DOHH2 (cell line): ENCODE data around the gene PLB1.
"Not testable (repeated sequence)": the region's sequence is repeated elsewhere in the genome, so short reads cannot be mapped to it uniquely, and the experiment has no call there.

Experiments
- H3F3A ChIP-seq: fragments of 200-600 bp; sonication (generic), shearing (Covaris generic); 2 replicates; pipeline ENCODE4 v1.6.0; 2016; ENCODE audit warnings: antibody characterized with exemption, mild to moderate bottlenecking; ENCODE audit not compliant: control insufficient read depth, insufficient read depth
- H3K27ac ChIP-seq: fragments of 200-600 bp; sonication (generic); 2 replicates; pipeline ENCODE4 v1.5.1; 2014; ENCODE audit warnings: low read depth, mild to moderate bottlenecking, low read length, moderate library complexity
- H3K27me3 ChIP-seq: fragments of 200-600 bp; sonication (generic); 2 replicates; pipeline ENCODE4 v1.6.1; 2014; ENCODE audit warnings: mild to moderate bottlenecking, low read length, mixed read lengths; ENCODE audit not compliant: control insufficient read depth
- H3K36me3 ChIP-seq: fragments of 200-600 bp; sonication (generic); 2 replicates; pipeline ENCODE4 v1.6.1; 2014; ENCODE audit warnings: mild to moderate bottlenecking, low read length, moderate library complexity, mixed read lengths; ENCODE audit not compliant: control insufficient read depth
- H3K4me1 ChIP-seq: fragments of 200-600 bp; sonication (generic); 2 replicates; pipeline ENCODE4 v1.6.1; 2014; ENCODE audit warnings: mild to moderate bottlenecking, low read length, mixed read lengths; ENCODE audit not compliant: control insufficient read depth
- H3K4me2 ChIP-seq: fragments of 200-600 bp; sonication (generic); 2 replicates; pipeline ENCODE4 v1.6.0; 2014; ENCODE audit warnings: mild to moderate bottlenecking, low read length, moderate library complexity
- H3K4me3 ChIP-seq: fragments of 200-600 bp; sonication (generic); 2 replicates; pipeline ENCODE4 v1.5.1; 2014; ENCODE audit warnings: mild to moderate bottlenecking, low read length, mixed read lengths
- H3K79me2 ChIP-seq: fragments of 200-600 bp; sonication (generic); 2 replicates; pipeline ENCODE4 v1.6.1; 2014; ENCODE audit warnings: mild to moderate bottlenecking, low read length, mixed read lengths; ENCODE audit not compliant: control insufficient read depth
- H3K9me2 ChIP-seq: fragments of 200-600 bp; sonication (generic); replicated peaks from 2 replicates; pipeline ENCODE4 v1.6.1; 2014; ENCODE audit warnings: mild to moderate bottlenecking, low read length, mixed read lengths; ENCODE audit not compliant: control insufficient read depth
- H3K9me3 ChIP-seq: fragments of 200-600 bp; sonication (generic); 2 replicates; pipeline ENCODE4 v1.6.1; 2014; ENCODE audit warnings: antibody characterized with exemption, low read length, mixed read lengths; ENCODE audit not compliant: control insufficient read depth, insufficient read depth
- H4K20me1 ChIP-seq: fragments of 200-600 bp; sonication (generic); 2 replicates; pipeline ENCODE4 v1.6.0; 2014; ENCODE audit warnings: low read depth, mild to moderate bottlenecking, antibody characterized with exemption, low read length, moderate library complexity; ENCODE audit not compliant: control insufficient read depth, insufficient read depth
- EZH2phosphoT487 ChIP-seq: fragments of 200-600 bp; sonication (generic); IDR thresholded peaks from 2 replicates; pipeline ENCODE4 v1.6.1; 2017; ENCODE audit warnings: borderline replicate concordance, mild to moderate bottlenecking, antibody characterized with exemption, low read length, moderate library complexity, mixed read lengths
- TF ChIP-seq, protein P1 (sequence below): fragments of 200-600 bp; sonication (generic); IDR thresholded peaks from one replicate; pipeline ENCODE4 v1.5.1; 2014; ENCODE audit warnings: antibody characterized with exemption, mild to moderate bottlenecking, low read depth, low read length; ENCODE audit not compliant: poor library complexity, severe bottlenecking

Gene PLB1

DNA sequence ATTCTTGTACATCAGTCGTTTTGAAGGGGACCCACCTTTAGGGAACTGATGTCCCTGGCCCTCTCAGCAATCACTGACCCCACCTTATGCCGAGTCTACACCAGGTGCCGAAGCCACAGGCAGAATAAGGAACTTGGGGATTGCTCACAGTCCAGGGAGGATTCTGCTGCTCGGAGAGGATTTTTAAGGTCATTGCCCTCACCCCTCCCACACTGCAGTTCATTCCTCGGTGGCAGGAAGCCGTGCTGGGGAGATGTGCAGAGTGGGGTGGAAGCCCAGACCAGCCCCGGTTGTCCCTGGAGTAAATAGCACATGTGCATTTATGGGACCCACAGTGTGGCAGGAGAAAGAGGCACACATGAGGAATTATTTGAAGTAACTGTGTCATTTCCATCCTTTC, 50.4 kb downstream of the PLB1 start:
- no peaks in the 10 kb centered on the region for H3K36me3 ChIP-seq
- no peaks in the 10 kb centered on the region for H3K27me3 ChIP-seq
- H3K79me2 ChIP-seq = no peaks in the 10 kb centered on the region
- H3K4me2 ChIP-seq = no peak overlapping the region
- H3K4me1 ChIP-seq = no peaks in the 10 kb centered on the region
- no peaks in the 10 kb centered on the region for H4K20me1 ChIP-seq
- no peak overlapping the region for H3K27ac ChIP-seq
- H3K9me3 ChIP-seq = no peaks in the 10 kb centered on the region
- TF ChIP-seq, protein P1, sequence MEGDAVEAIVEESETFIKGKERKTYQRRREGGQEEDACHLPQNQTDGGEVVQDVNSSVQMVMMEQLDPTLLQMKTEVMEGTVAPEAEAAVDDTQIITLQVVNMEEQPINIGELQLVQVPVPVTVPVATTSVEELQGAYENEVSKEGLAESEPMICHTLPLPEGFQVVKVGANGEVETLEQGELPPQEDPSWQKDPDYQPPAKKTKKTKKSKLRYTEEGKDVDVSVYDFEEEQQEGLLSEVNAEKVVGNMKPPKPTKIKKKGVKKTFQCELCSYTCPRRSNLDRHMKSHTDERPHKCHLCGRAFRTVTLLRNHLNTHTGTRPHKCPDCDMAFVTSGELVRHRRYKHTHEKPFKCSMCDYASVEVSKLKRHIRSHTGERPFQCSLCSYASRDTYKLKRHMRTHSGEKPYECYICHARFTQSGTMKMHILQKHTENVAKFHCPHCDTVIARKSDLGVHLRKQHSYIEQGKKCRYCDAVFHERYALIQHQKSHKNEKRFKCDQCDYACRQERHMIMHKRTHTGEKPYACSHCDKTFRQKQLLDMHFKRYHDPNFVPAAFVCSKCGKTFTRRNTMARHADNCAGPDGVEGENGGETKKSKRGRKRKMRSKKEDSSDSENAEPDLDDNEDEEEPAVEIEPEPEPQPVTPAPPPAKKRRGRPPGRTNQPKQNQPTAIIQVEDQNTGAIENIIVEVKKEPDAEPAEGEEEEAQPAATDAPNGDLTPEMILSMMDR = no peak
- TF ChIP-seq EZH2phosphoT487 = no peak
- no peaks in the 10 kb centered on the region for H3K9me2 ChIP-seq
- no peak overlapping the region for H3K4me3 ChIP-seq
- H3F3A ChIP-seq = no peaks in the 10 kb centered on the region

DNA sequence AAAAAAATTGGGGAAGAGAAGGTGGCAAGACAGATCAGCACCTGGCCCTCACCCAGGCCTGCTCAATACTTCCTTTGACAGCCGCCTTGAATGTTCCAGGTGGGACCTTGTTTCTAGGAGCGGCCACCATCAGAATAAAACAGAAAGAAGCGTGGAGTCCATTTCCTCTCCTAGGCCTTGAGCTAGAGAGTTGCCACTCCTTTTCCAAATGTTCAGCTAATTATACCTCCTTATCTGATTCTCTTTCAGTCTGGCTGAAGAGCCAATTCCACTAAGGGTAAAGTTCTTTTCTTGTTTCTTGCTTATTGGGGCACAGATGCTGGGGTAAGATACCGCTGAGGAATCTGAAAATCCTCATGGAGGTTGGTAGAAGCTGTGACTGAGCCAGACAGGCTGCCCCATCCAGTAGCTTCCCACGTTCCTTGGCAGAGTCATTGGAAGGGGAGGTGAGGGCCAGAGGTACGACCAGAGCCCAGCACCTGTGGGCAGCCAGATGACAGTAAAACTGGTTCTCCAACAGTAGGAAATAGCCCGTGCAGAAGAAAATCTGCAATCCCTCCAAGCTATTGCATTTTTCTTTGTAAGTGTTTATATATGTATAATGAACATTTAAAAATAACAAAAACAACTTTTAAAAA, 51.5 kb downstream of the PLB1 start:
- Histone ChIP-seq H3F3A (no peaks in the 10 kb centered on the region), H3K4me1 (no peaks in the 10 kb centered on the region), H3K4me2 (no peak overlapping the region), H3K9me3 (no peaks in the 10 kb centered on the region), H3K9me2 (no peaks in the 10 kb centered on the region), H3K4me3 (no peak overlapping the region), H3K36me3 (no peaks in the 10 kb centered on the region), H3K27ac (no peak overlapping the region), H4K20me1 (no peaks in the 10 kb centered on the region), H3K27me3 (no peaks in the 10 kb centered on the region), H3K79me2 (no peaks in the 10 kb centered on the region)
- TF ChIP-seq, protein P1 = no peak
- no peak for TF ChIP-seq EZH2phosphoT487

DNA sequence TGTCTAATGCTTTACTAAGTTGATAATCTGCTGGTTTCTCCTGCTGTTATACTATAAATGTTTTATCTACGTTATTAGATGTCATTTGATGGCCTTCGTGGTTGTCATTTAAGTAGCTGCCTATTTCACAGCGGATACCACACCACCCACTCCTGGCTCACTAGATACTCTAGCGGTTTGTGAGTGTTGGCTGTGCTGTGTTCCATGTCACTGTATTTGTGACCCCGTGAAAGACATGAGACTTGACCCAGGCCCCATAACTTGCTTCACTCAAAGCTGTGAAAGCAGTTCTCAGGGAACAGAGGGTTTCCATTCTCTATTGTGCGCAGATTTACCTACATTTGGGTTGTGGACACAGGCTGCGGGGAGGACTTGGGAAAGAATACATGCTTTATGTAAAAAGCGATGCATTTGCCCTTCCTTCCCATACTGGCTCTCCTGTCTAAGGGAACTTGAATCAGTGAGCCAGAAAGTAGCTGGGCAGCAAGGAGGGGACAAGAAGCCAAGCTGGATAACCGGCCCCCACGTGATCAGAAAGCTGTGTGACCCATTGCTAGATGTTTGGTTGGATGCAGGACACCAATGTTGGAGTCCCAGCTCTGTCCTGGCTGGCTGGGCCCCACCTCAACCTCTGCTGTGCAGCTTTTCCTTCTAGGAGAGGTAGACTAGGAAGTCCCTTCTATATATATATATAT, 52.2 kb downstream of the PLB1 start:
- no peaks in the 10 kb centered on the region for H3F3A ChIP-seq
- H3K9me2 ChIP-seq = no peaks in the 10 kb centered on the region
- H3K79me2 ChIP-seq = no peaks in the 10 kb centered on the region
- TF ChIP-seq, protein P1 = no peak
- no peak for TF ChIP-seq EZH2phosphoT487
- no peak overlapping the region for H3K27ac ChIP-seq
- H3K9me3 ChIP-seq = no peaks in the 10 kb centered on the region
- no peaks in the 10 kb centered on the region for H3K36me3 ChIP-seq
- H4K20me1 ChIP-seq = no peaks in the 10 kb centered on the region
- H3K4me3 ChIP-seq = no peak overlapping the region
- H3K4me1 ChIP-seq = no peaks in the 10 kb centered on the region
- H3K4me2 ChIP-seq = no peak overlapping the region
- no peaks in the 10 kb centered on the region for H3K27me3 ChIP-seq

DNA sequence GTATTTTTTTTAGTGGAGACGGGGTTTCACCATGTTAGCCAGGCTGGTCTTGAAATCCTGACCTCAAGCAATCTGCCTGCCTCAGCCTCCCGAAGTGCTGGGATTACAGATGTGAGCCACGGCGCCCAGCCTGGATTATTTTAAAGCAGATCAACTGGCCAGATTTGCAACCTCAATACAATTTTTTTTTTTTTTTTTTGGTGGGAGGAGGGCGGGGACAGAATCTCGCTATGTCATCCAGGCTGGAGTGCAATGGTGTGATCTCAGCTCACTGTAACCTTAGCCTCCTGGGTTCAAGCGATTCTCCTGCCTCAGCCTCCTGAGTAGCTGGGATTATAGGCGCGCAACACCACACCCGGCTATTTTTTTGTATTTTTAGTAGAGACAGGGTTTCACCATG, 54.5 kb downstream of the PLB1 start:
- H3K4me2 ChIP-seq, H4K20me1 ChIP-seq, H3K4me1 ChIP-seq, H3K4me3 ChIP-seq, H3F3A ChIP-seq, H3K27me3 ChIP-seq, H3K79me2 ChIP-seq, H3K9me2 ChIP-seq, H3K36me3 ChIP-seq, H3K9me3 ChIP-seq, H3K27ac ChIP-seq: not testable (repeated sequence)
